Loucy (cell line): ENCODE data around the gene ACSM4.

Experiments
- EZH2phosphoT487 ChIP-seq: fragments of 200-600 bp; IDR thresholded peaks from 2 replicates; pipeline ENCODE4 v1.6.1; 2018; ENCODE audit warnings: antibody characterized with exemption, mild to moderate bottlenecking, moderate library complexity, borderline replicate concordance
- TF ChIP-seq, protein P1 (sequence below): fragments of 200-600 bp; sonication (generic); conservative IDR thresholded peaks from 2 replicates; pipeline ENCODE4 v1.5.1; 2014; ENCODE audit warnings: mild to moderate bottlenecking, antibody characterized with exemption, low read length

GRCh38 chr12:7351177-7351576, 47.3 kb downstream of the ACSM4 start:
- TF ChIP-seq, protein P1, sequence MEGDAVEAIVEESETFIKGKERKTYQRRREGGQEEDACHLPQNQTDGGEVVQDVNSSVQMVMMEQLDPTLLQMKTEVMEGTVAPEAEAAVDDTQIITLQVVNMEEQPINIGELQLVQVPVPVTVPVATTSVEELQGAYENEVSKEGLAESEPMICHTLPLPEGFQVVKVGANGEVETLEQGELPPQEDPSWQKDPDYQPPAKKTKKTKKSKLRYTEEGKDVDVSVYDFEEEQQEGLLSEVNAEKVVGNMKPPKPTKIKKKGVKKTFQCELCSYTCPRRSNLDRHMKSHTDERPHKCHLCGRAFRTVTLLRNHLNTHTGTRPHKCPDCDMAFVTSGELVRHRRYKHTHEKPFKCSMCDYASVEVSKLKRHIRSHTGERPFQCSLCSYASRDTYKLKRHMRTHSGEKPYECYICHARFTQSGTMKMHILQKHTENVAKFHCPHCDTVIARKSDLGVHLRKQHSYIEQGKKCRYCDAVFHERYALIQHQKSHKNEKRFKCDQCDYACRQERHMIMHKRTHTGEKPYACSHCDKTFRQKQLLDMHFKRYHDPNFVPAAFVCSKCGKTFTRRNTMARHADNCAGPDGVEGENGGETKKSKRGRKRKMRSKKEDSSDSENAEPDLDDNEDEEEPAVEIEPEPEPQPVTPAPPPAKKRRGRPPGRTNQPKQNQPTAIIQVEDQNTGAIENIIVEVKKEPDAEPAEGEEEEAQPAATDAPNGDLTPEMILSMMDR = no peak
- no peak for TF ChIP-seq EZH2phosphoT487
